ENCODE results near the gene SYT17. TPM values are rescaled to one million over a fixed set of nuclear protein-coding genes. Genes with fewer than 3 reads are reported as not detected.
"Not testable (repeated sequence)": the region's sequence is repeated elsewhere in the genome, so short reads cannot be mapped to it uniquely, and the experiment has no call there.

Gene SYT17
- total and polyA plus RNA-seq, 11 donors: 0.23 to 5.2 (median 0.66) TPM

GRCh38 chr16:19184823-19185509, 16.9 kb downstream of the SYT17 start:
- intact Hi-C loops (cut with DNase I): loop anchor here in 5 of 10 donors (5.0 to 10.0 kb wide), 2 partner anchors 98 to 180 kb away; no protein-coding TSS in a partner anchor
- Histone ChIP-seq H3K4me1 (peaks cover 0 to 10% (median 0%) of the 10 kb centered on the region in 12 donors), H3K27ac (no peak overlapping the region), H3K27me3 (no peaks in the 10 kb centered on the region), H3K9me3 (no peaks in the 10 kb centered on the region), H3K4me3 (no peak overlapping the region), H3K36me3 (peaks cover 0 to 3% (median 0%) of the 10 kb centered on the region in 9 donors)
- no peak for TF ChIP-seq CTCF (IDR thresholded peaks at IDR 0.05)
- TF ChIP-seq POLR2A (IDR thresholded peaks at IDR 0.05): no peak
- WGBS, 4 donors: 55 to 61% (median 57%) methylated on average over 9 of the region's 9 CpGs
- peak in 3 of 4 donors; percentile 49 to 59 (median 54) for ATAC-seq
- DNase-seq: no peak

- TF ChIP-seq POLR2A (IDR thresholded peaks at IDR 0.05): no peak
- Histone ChIP-seq H3K4me3 (no peak overlapping the region), H3K36me3 (peaks cover 0 to 3% (median 0%) of the 10 kb centered on the region in 9 donors), H3K27me3 (no peaks in the 10 kb centered on the region), H3K9me3 (no peaks in the 10 kb centered on the region), H3K4me1 (peaks cover 0 to 15% (median 2%) of the 10 kb centered on the region in 12 donors), H3K27ac (no peak overlapping the region)
- intact Hi-C loops (cut with DNase I): loop anchor here in 1 of 10 donors (10.0 kb wide), 1 partner anchor 179 kb away; no protein-coding TSS in a partner anchor
- 80 to 91% (median 85%) methylated on average over 8 of the region's 8 CpGs for WGBS, 4 donors
- no peak for ATAC-seq
- DNase-seq: no peak
These were observed 17.4 kb downstream of the SYT17 start for GRCh38 chr16:19185510-19185851.

GRCh38 chr16:19186408-19186807, 18.4 kb downstream of the SYT17 start:
- intact Hi-C loops (cut with DNase I): loop anchor here in 1 of 10 donors (10.0 kb wide), 1 partner anchor 178 kb away; no protein-coding TSS in a partner anchor
- no peaks in the 10 kb centered on the region for H3K27me3 ChIP-seq
- H3K9me3 ChIP-seq: no peaks in the 10 kb centered on the region
- ATAC-seq (no peak), DNase-seq (no peak)
- H3K36me3 ChIP-seq: peaks cover 0 to 3% (median 0%) of the 10 kb centered on the region in 9 donors
- 91 to 99% (median 92%) methylated on average over 6 of the region's 6 CpGs for WGBS, 4 donors
- no peak overlapping the region for H3K4me3 ChIP-seq
- H3K27ac ChIP-seq: no peak overlapping the region
- H3K4me1 ChIP-seq: peaks cover 0 to 16% (median 2%) of the 10 kb centered on the region in 12 donors
- TF ChIP-seq POLR2A (IDR thresholded peaks at IDR 0.05): no peak
- TF ChIP-seq CTCF (IDR thresholded peaks at IDR 0.05): no peak

GRCh38 chr16:19187961-19188360, 19.9 kb downstream of the SYT17 start:
- not testable (repeated sequence) for H3K27ac ChIP-seq, H3K27me3 ChIP-seq, H3K4me3 ChIP-seq, H3K9me3 ChIP-seq, H3K36me3 ChIP-seq, ATAC-seq, DNase-seq
- peaks cover 0 to 16% (median 2%) of the 10 kb centered on the region in 12 donors for H3K4me1 ChIP-seq
- WGBS, 4 donors: 78 to 84% (median 83%) methylated on average over 3 of the region's 3 CpGs
- intact Hi-C loops (cut with DNase I): loop anchor here in 1 of 10 donors (10.0 kb wide), 1 partner anchor 177 kb away; no protein-coding TSS in a partner anchor

- intact Hi-C loops (cut with DNase I): loop anchor here in 1 of 10 donors (10.0 kb wide), 1 partner anchor 176 kb away; no protein-coding TSS in a partner anchor
These were observed 20.4 kb downstream of the SYT17 start for GRCh38 chr16:19188406-19188805.

More at GRCh38 chr16:19188406-19188805, 20.4 kb downstream of the SYT17 start:
- DNase-seq: no peak
- TF ChIP-seq CTCF (IDR thresholded peaks at IDR 0.05) (no peak), POLR2A (IDR thresholded peaks at IDR 0.05) (no peak)
- H3K4me3 ChIP-seq: no peak overlapping the region
- H3K9me3 ChIP-seq: no peaks in the 10 kb centered on the region
- 69 to 75% (median 73%) methylated on average over 5 of the region's 5 CpGs for WGBS, 4 donors
- H3K4me1 ChIP-seq: peaks cover 0 to 16% (median 2%) of the 10 kb centered on the region in 12 donors
- no peaks in the 10 kb centered on the region for H3K27me3 ChIP-seq
- ATAC-seq: no peak
- peaks cover 0 to 3% (median 0%) of the 10 kb centered on the region in 9 donors for H3K36me3 ChIP-seq
- no peak overlapping the region for H3K27ac ChIP-seq
